Left lobe of liver (tissue), 2 donors: Measurements from ENCODE around the gene PRSS33. TPM values are rescaled to one million over a fixed set of nuclear protein-coding genes. Genes with fewer than 3 reads are reported as not detected.

Experiments used
- ATAC-seq: fragments of 200-7000 bp; cut with Tn5 transposase; one replicate; pipeline ENCODE4 v1.9.1; 2020; ENCODE audit warnings: mild to moderate bottlenecking, moderate library complexity
- DNase-seq: peaks from one replicate; pipeline ENCODE4 v3.0.0-alpha.2; 2020; ENCODE audit warnings: low spot score
- total RNA-seq: library from RNA; stranded (reverse); gene quantifications from one replicate; pipeline ENCODE4 v1.2.1, GENCODE V29; 2021
- donor health status: DM: no; HTN: no; CAD: no; lungs with moderate emphysema.
- donor health status: DM: no; HTN: yes; CAD: no.

The PRSS33 gene
- total RNA-seq, 1 donor from 2014 or later, result not detected

GRCh38 chr16:2779151-2779920 is 8.0 kb downstream of the PRSS33 start:
- DNase-seq (no peak), ATAC-seq (no peak)

GRCh38 chr16:2778630-2778958 is 8.8 kb downstream of the PRSS33 start:
- DNase-seq (peak; percentile 44), ATAC-seq (no peak)

GRCh38 chr16:2777903-2778629 is 9.3 kb downstream of the PRSS33 start:
- DNase-seq (no peak), ATAC-seq (peak; percentile 34)

GRCh38 chr16:2777231-2777902 is 10.0 kb downstream of the PRSS33 start, which contains the start of gene ELOB:
ELOB (minus strand) TSS chr16:2777280; CDS start chr16:2777239, 41 bp downstream.
- DNase-seq, result peak; percentile 91
- peak; percentile 94 for ATAC-seq

- DNase-seq, result peak; percentile 57
- ATAC-seq, result no peak
Observed at GRCh38 chr16:2776500-2777139, 10.7 kb downstream of the PRSS33 start.

- DNase-seq, result no peak
- no peak for ATAC-seq
Observed at GRCh38 chr16:2775765-2776499, 11.4 kb downstream of the PRSS33 start.

GRCh38 chr16:2775131-2775716 is 12.1 kb downstream of the PRSS33 start:
- DNase-seq, result no peak
- ATAC-seq, result no peak

- DNase-seq (no peak), ATAC-seq (no peak)
Observed at GRCh38 chr16:2774161-2774891, 13.0 kb downstream of the PRSS33 start.

- no peak for DNase-seq
- no peak for ATAC-seq
Observed at GRCh38 chr16:2773188-2773968, 14.0 kb downstream of the PRSS33 start.

- no peak for ATAC-seq
- no peak for DNase-seq
Observed at GRCh38 chr16:2771496-2772402, 15.6 kb downstream of the PRSS33 start.

- peak; percentile 37 for ATAC-seq
Observed at GRCh38 chr16:2770057-2770951, 17.1 kb downstream of the PRSS33 start.

GRCh38 chr16:2769675-2770056 is 17.7 kb downstream of the PRSS33 start:
- peak; percentile 8 for ATAC-seq
- no peak for DNase-seq

More at GRCh38 chr16:2770057-2770951, 17.1 kb downstream of the PRSS33 start:
- DNase-seq, result no peak

- DNase-seq (no peak), ATAC-seq (no peak)
Observed at GRCh38 chr16:2769100-2769529, 18.2 kb downstream of the PRSS33 start.

- no peak for DNase-seq
- no peak for ATAC-seq
Observed at GRCh38 chr16:2768403-2769089, 18.8 kb downstream of the PRSS33 start.

GRCh38 chr16:2767891-2768290 is 19.5 kb downstream of the PRSS33 start:
- no peak for ATAC-seq
- no peak for DNase-seq

GRCh38 chr16:2767140-2767731 is 20.1 kb downstream of the PRSS33 start:
- no peak for DNase-seq
- no peak for ATAC-seq
